ENCODE results near the gene COL4A3.

COL4A3 gene

GRCh38 chr2:227163998-227164762 lies at the start of gene COL4A3, which contains the start of gene COL4A4:
TSS of gene COL4A3 (plus strand) at chr2:227164624. CDS start at chr2:227164727, 103 bp downstream.
TSS of gene COL4A4 (minus strand) at chr2:227164205. CDS start at chr2:227147483, 16,722 bp downstream.
- DNase-seq = no peak

GRCh38 chr2:227115761-227116160 lies 48.7 kb upstream of the COL4A3 start:
- DNase-seq = no peak

GRCh38 chr2:227117027-227117426 lies 47.4 kb upstream of the COL4A3 start:
- no peak for DNase-seq

GRCh38 chr2:227117852-227118251 lies 46.6 kb upstream of the COL4A3 start:
- DNase-seq = no peak

GRCh38 chr2:227118353-227118752 lies 46.1 kb upstream of the COL4A3 start:
- no peak for DNase-seq

GRCh38 chr2:227123697-227124096 lies 40.7 kb upstream of the COL4A3 start:
- no peak for DNase-seq

GRCh38 chr2:227124811-227125210 lies 39.6 kb upstream of the COL4A3 start:
- no peak for DNase-seq

- no peak for DNase-seq
Measured at GRCh38 chr2:227125506-227125905, 38.9 kb upstream of the COL4A3 start.

GRCh38 chr2:227127201-227127600 lies 37.2 kb upstream of the COL4A3 start:
- DNase-seq = no peak

GRCh38 chr2:227130636-227131035 lies 33.8 kb upstream of the COL4A3 start:
- DNase-seq = no peak

- no peak for DNase-seq
Measured at GRCh38 chr2:227132986-227133385, 31.4 kb upstream of the COL4A3 start.

- no peak for DNase-seq
Measured at GRCh38 chr2:227134591-227134990, 29.8 kb upstream of the COL4A3 start.

- DNase-seq = no peak
Measured at GRCh38 chr2:227141301-227141700, 23.1 kb upstream of the COL4A3 start.

GRCh38 chr2:227143895-227144294 lies 20.5 kb upstream of the COL4A3 start:
- no peak for DNase-seq

- DNase-seq = no peak
Measured at GRCh38 chr2:227146456-227146855, 18.0 kb upstream of the COL4A3 start.

GRCh38 chr2:227147023-227147422 lies 17.4 kb upstream of the COL4A3 start:
- DNase-seq = no peak

GRCh38 chr2:227148106-227148505 lies 16.3 kb upstream of the COL4A3 start:
- DNase-seq = no peak

- no peak for DNase-seq
Measured at GRCh38 chr2:227150222-227150936, 14.0 kb upstream of the COL4A3 start.

- no peak for DNase-seq
Measured at GRCh38 chr2:227152093-227152766, 12.2 kb upstream of the COL4A3 start.

GRCh38 chr2:227153307-227153706 lies 11.1 kb upstream of the COL4A3 start:
- no peak for DNase-seq

GRCh38 chr2:227153758-227154486 lies 10.5 kb upstream of the COL4A3 start:
- no peak for DNase-seq

GRCh38 chr2:227154986-227155774 lies 9.2 kb upstream of the COL4A3 start:
- DNase-seq = no peak
